Right lung (tissue), 5 donors: ENCODE results near the gene NFATC1. TPM values are rescaled to one million over a fixed set of nuclear protein-coding genes. Genes with fewer than 3 reads are reported as not detected.
A peak's percentile ranks its signal among the peaks of the same experiment; 100 is the strongest.

Experiments
- DNase-seq, 2 donors: peaks; one replicate each; pipeline ENCODE4 v3.0.0-alpha.2; 2013
- polyA plus RNA-seq, 5 donors: library from polyadenylated mRNA; unstranded; fragments of 120-200 nt; gene quantifications; one replicate each; pipeline versions ENCODE4 v1.2.1 to v1.2.3, GENCODE V29; 2013; ENCODE audit warnings: inconsistent platforms in 1 of 5, low replicate concordance in 1 of 5; ENCODE audit not compliant: insufficient read length in 5 of 5, insufficient read depth in 1 of 5

Gene NFATC1
- polyA plus RNA-seq, 5 donors, result 5.6 to 8.0 (median 6.9) TPM

- DNase-seq, result peak in 1 of 2 donors; percentile 22
Observed at GRCh38 chr18:79519751-79520477, 124.2 kb downstream of the NFATC1 start.

- DNase-seq, result no peak
Observed at GRCh38 chr18:79520478-79521390, 125.0 kb downstream of the NFATC1 start.

GRCh38 chr18:79521416-79522205, 125.9 kb downstream of the NFATC1 start:
- no peak for DNase-seq

- DNase-seq, result no peak
Observed at GRCh38 chr18:79522451-79523205, 126.9 kb downstream of the NFATC1 start.

GRCh38 chr18:79523206-79523735, 127.5 kb downstream of the NFATC1 start:
- no peak for DNase-seq

GRCh38 chr18:79523736-79524180, 128.0 kb downstream of the NFATC1 start:
- no peak for DNase-seq

- no peak for DNase-seq
Observed at GRCh38 chr18:79524181-79525078, 128.7 kb downstream of the NFATC1 start.

- peak in 1 of 2 donors; percentile 31 for DNase-seq
Observed at GRCh38 chr18:79525556-79526467, 130.1 kb downstream of the NFATC1 start.

GRCh38 chr18:79526468-79527460, 131.0 kb downstream of the NFATC1 start:
- no peak for DNase-seq

- no peak for DNase-seq
Observed at GRCh38 chr18:79527656-79528315, 132.1 kb downstream of the NFATC1 start.

GRCh38 chr18:79528316-79528695, 132.6 kb downstream of the NFATC1 start:
- DNase-seq, result no peak

GRCh38 chr18:79528846-79529245, 133.1 kb downstream of the NFATC1 start:
- peak; percentile 39 to 51 for DNase-seq

- DNase-seq, result no peak
Observed at GRCh38 chr18:79529296-79529695, 133.6 kb downstream of the NFATC1 start.

GRCh38 chr18:79529991-79530390, 134.3 kb downstream of the NFATC1 start:
- DNase-seq, result no peak

GRCh38 chr18:79530821-79531220, 135.1 kb downstream of the NFATC1 start:
- peak in 1 of 2 donors; percentile 21 for DNase-seq

GRCh38 chr18:79531386-79531785, 135.7 kb downstream of the NFATC1 start:
- no peak for DNase-seq

- no peak for DNase-seq
Observed at GRCh38 chr18:79531926-79532312, 136.2 kb downstream of the NFATC1 start.
